GM18511 (cell line): Measurements from ENCODE around the gene GFPT1.

Experiments used
- ATAC-seq: cut with Tn5 transposase; IDR thresholded peaks from one replicate; pipeline ENCODE4 v1.9.1; 2021; ENCODE audit warnings: mild to moderate bottlenecking, moderate library complexity; ENCODE audit not compliant: unreplicated experiment

The GFPT1 gene

GRCh38 chr2:69330781-69331180 is 56.2 kb downstream of the GFPT1 start:
- no peak for ATAC-seq

- no peak for ATAC-seq
Measured at GRCh38 chr2:69322631-69323030, 64.4 kb downstream of the GFPT1 start.

- no peak for ATAC-seq
Measured at GRCh38 chr2:69316550-69316949, 70.5 kb downstream of the GFPT1 start.

- ATAC-seq, result no peak
Measured at GRCh38 chr2:69315160-69315761, 71.8 kb downstream of the GFPT1 start.

GRCh38 chr2:69311024-69311416 is 76.0 kb downstream of the GFPT1 start:
- ATAC-seq, result no peak

- ATAC-seq, result no peak
Measured at GRCh38 chr2:69310111-69311023, 76.7 kb downstream of the GFPT1 start.

- ATAC-seq, result no peak
Measured at GRCh38 chr2:69309351-69310110, 77.5 kb downstream of the GFPT1 start.

GRCh38 chr2:69308338-69308737 is 78.7 kb downstream of the GFPT1 start:
- ATAC-seq, result no peak

GRCh38 chr2:69307579-69308064 is 79.4 kb downstream of the GFPT1 start:
- no peak for ATAC-seq

GRCh38 chr2:69306822-69307578 is 80.0 kb downstream of the GFPT1 start:
- ATAC-seq, result peak; percentile 91

GRCh38 chr2:69306393-69306821 is 80.6 kb downstream of the GFPT1 start:
- ATAC-seq, result no peak

GRCh38 chr2:69305712-69306392 is 81.2 kb downstream of the GFPT1 start:
- no peak for ATAC-seq

GRCh38 chr2:69305166-69305565 is 81.9 kb downstream of the GFPT1 start:
- ATAC-seq, result no peak

GRCh38 chr2:69304656-69305055 is 82.4 kb downstream of the GFPT1 start:
- no peak for ATAC-seq

- ATAC-seq, result no peak
Measured at GRCh38 chr2:69300650-69301049, 86.4 kb downstream of the GFPT1 start.

- ATAC-seq, result no peak
Measured at GRCh38 chr2:69299772-69300516, 87.1 kb downstream of the GFPT1 start.

GRCh38 chr2:69298862-69299261 is 88.2 kb downstream of the GFPT1 start:
- ATAC-seq, result no peak

- no peak for ATAC-seq
Measured at GRCh38 chr2:69298261-69298660, 88.8 kb downstream of the GFPT1 start.

- no peak for ATAC-seq
Measured at GRCh38 chr2:69297216-69297615, 89.8 kb downstream of the GFPT1 start.
